Stimulated activated CD8-positive, alpha-beta memory T cell treated with anti-CD3 and anti-CD28 coated beads, Interleukin-15, amount 100 ng/mL, for 24 hours (primary cell): ENCODE data around the gene TMC4.
"Not testable (repeated sequence)": the region's sequence is repeated elsewhere in the genome, so short reads cannot be mapped to it uniquely, and the experiment has no call there.

Experiments
- DNase-seq: peaks from one replicate; pipeline ENCODE4 v3.0.0-alpha.2; 2020; ENCODE audit warnings: low read depth

Gene TMC4

GRCh38 chr19:54179262-54179852, 6.4 kb upstream of the TMC4 start:
- no peak for DNase-seq

DNA sequence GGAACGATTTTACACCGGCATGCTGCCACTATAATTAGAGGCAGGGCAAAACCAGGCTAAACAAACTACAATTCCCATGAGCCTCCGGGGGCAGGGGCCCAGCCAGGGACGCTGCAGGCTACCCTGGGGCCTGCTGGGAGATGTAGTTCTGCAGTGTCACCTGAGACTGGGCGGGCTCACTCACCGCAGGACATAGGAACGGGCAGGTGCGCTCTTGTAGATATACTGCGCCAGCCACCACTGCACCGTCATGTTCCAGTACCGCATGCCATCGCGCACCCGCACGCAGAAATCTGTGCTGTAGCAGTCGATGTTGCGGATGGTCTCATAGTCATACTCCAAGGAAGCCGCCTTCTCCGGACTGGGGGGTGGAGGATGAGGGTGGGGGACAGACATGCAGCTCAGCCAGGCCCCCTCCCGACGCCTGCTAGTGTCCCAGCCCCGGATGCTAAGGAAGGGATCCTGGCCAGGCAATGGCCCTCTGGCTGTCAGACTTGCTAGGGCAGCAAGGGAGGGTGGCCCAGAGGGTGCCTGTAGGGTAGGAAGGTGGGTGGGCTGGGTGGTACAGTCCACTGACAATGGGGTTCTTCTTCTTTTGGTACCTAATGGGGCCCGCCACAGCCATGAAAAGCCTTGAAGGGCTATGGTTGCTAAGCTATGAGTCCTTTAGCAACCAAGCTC, 5.8 kb upstream of the TMC4 start:
- no peak for DNase-seq

GRCh38 chr19:54173951-54174834, 1.2 kb upstream of the TMC4 start:
- no peak for DNase-seq

GRCh38 chr19:54173359-54173699, 369 bp upstream of the TMC4 start:
- DNase-seq, result no peak

DNA sequence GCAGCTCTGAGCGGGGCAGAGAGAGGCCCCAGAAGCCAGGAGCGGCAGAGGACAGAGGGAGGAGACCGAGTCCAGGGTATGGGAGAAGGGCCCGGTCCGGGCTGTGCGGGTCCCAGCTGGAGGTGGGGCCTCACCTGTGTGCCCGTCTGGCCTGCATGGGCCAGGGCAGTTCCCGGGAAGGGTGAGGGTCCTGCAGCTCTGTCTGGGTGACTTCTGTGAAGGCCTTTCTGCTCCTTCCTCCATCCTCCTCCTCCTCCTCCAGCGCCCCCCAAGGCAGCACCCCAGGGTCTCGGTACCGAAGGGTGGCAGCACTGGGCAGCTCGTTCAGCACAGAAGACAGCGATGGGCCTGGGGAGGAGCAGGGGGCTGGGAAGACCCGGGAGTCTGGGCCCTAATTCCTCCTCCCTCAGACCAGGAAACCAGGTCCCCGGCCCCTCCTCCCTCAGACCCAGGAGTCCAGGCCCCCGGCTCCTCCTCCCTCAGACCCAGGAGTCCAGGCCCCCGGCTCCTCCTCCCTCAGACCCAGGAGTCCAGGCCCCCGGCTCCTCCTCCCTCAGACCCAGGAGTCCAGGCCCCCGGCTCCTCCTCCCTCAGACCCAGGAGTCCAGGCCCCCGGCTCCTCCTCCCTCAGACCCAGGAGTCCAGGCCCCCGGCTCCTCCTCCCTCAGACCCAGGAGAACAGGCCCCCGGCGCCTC, 1.1 kb downstream of the TMC4 start:
- not testable (repeated sequence) for DNase-seq

- DNase-seq, result no peak
Observed at GRCh38 chr19:54169149-54169740, 3.7 kb downstream of the TMC4 start.

GRCh38 chr19:54168174-54168917, 4.6 kb downstream of the TMC4 start:
- DNase-seq, result peak; percentile 98

- DNase-seq, result no peak
Observed at GRCh38 chr19:54165222-54165621, 7.7 kb downstream of the TMC4 start.

GRCh38 chr19:54164369-54165068, 8.4 kb downstream of the TMC4 start:
- peak; percentile 26 for DNase-seq

DNA sequence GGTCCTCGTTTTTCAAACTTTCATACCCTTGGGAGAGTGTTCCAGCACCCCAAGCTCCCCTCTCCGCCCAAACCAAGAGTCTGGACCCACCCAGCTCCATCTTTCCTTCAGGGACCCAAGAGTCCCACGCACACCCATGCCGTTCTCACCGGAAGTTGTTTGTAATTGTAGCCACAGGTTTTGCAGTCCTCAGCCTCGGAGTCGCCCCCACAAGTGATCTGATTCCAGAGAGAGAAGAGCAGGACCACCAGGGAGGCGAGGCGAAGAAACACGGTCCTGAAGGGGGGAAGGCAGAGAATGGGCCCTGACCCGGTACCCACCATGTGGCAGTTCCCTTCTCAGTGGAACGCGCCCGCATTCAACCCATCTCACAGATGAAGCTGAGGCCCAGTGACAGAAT, 10.1 kb downstream of the TMC4 start:
- no peak for DNase-seq

- DNase-seq, result peak; percentile 59
Observed at GRCh38 chr19:54162241-54162805, 10.6 kb downstream of the TMC4 start.

DNA sequence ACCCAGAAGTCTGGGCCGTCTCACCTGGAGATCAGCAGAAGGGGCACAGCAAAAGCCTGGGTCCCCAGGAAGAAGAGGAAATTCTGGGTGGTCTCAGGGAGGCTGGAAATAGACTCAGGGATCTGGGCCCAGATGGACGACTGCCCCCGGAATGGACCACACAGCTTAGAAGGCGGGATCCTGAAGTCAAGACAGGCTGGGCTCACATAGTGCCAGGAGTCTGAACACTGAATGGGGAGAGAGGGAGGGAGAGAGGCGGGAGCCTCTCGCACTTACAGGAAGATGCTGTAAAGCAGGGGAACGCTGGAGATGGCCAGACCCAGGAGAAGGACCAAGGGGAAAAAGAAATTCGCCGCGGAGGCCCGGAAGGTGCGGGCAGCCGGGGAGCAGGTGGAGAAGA, 12.1 kb downstream of the TMC4 start:
- no peak for DNase-seq

GRCh38 chr19:54160182-54160811, 12.7 kb downstream of the TMC4 start:
- no peak for DNase-seq

GRCh38 chr19:54159352-54160181, 13.4 kb downstream of the TMC4 start, which contains the start of gene LENG1:
TSS of gene LENG1 (minus strand) at chr19:54159721. CDS start at chr19:54159695, 26 bp downstream.
- DNase-seq, result peak; percentile 78

GRCh38 chr19:54158812-54159351, 14.1 kb downstream of the TMC4 start:
- no peak for DNase-seq

DNA sequence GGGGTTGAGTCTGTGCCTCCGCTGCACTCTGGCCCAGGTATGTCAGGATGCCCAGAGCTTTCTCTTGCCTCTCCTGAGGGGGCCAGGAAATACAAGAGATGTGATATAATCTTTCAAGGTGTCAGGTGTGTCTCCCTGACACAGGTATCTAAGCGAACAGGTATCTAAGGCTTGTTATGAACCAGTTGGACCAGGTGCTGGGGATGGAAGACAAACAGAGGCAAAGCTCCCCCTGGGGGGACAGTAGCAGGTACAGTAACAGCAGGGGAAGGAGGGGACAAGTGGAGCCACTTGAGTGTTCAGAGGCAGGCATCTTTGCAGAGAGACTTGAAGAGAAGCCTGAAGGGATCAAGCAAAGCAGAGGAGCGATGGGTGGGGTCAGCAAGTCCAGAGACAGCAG, 16.0 kb downstream of the TMC4 start:
- DNase-seq, result no peak

- no peak for DNase-seq
Observed at GRCh38 chr19:54156490-54156889, 16.5 kb downstream of the TMC4 start.

GRCh38 chr19:54155694-54156093, 17.3 kb downstream of the TMC4 start:
- no peak for DNase-seq
